ENCODE results near the gene ADGRB3. TPM values are rescaled to one million over a fixed set of nuclear protein-coding genes. Genes with fewer than 3 reads are reported as not detected.

The ADGRB3 gene
- total RNA-seq, 2 donors from 2014 or later: not detected

- H3K4me3 Mint-ChIP-seq: no peak overlapping the region
- H3K27ac Mint-ChIP-seq: no peak overlapping the region
Measured at GRCh38 chr6:68724060-68724459, 89.0 kb downstream of the ADGRB3 start.

GRCh38 chr6:68726337-68726736 is 91.3 kb downstream of the ADGRB3 start:
- Mint-ChIP-seq H3K27me3 (no peaks in the 10 kb centered on the region), H3K27ac (no peak overlapping the region), H3K4me1 (no peaks in the 10 kb centered on the region), H3K4me3 (no peak overlapping the region), H3K36me3 (ENCODE audit: low read depth) (no peaks in the 10 kb centered on the region)
- DNase-seq (no peak), ATAC-seq (no peak)
- no peaks in the 10 kb centered on the region for H3K9me3 ChIP-seq (ENCODE audit: control insufficient read depth, low read length, poor library complexity, severe bottlenecking)

More at GRCh38 chr6:68724060-68724459, 89.0 kb downstream of the ADGRB3 start:
- H3K27me3 Mint-ChIP-seq: no peaks in the 10 kb centered on the region
- H3K36me3 Mint-ChIP-seq (ENCODE audit: low read depth): no peaks in the 10 kb centered on the region
- DNase-seq (no peak), ATAC-seq (no peak)
- no peaks in the 10 kb centered on the region for H3K4me1 Mint-ChIP-seq
- H3K9me3 ChIP-seq (ENCODE audit: control insufficient read depth, low read length, poor library complexity, severe bottlenecking): no peaks in the 10 kb centered on the region

- DNase-seq: no peak
- Mint-ChIP-seq H3K27me3 (no peaks in the 10 kb centered on the region), H3K4me3 (no peak overlapping the region), H3K27ac (no peak overlapping the region), H3K4me1 (no peaks in the 10 kb centered on the region), H3K36me3 (ENCODE audit: low read depth) (no peaks in the 10 kb centered on the region)
- H3K9me3 ChIP-seq (ENCODE audit: control insufficient read depth, low read length, poor library complexity, severe bottlenecking): no peaks in the 10 kb centered on the region
- ATAC-seq: no peak
Measured at GRCh38 chr6:68726992-68727391, 91.9 kb downstream of the ADGRB3 start.

- Mint-ChIP-seq H3K27ac (no peak overlapping the region), H3K4me3 (no peak overlapping the region), H3K4me1 (no peaks in the 10 kb centered on the region), H3K27me3 (no peaks in the 10 kb centered on the region), H3K36me3 (ENCODE audit: low read depth) (no peaks in the 10 kb centered on the region)
- DNase-seq (no peak), ATAC-seq (no peak)
- no peaks in the 10 kb centered on the region for H3K9me3 ChIP-seq (ENCODE audit: control insufficient read depth, low read length, poor library complexity, severe bottlenecking)
Measured at GRCh38 chr6:68727699-68728098, 92.6 kb downstream of the ADGRB3 start.

GRCh38 chr6:68728159-68728979 is 93.3 kb downstream of the ADGRB3 start:
- Mint-ChIP-seq H3K4me1 (no peaks in the 10 kb centered on the region), H3K36me3 (ENCODE audit: low read depth) (no peaks in the 10 kb centered on the region), H3K27ac (no peak overlapping the region), H3K27me3 (no peaks in the 10 kb centered on the region), H3K4me3 (no peak overlapping the region)
- DNase-seq (no peak), ATAC-seq (no peak)
- no peaks in the 10 kb centered on the region for H3K9me3 ChIP-seq (ENCODE audit: control insufficient read depth, low read length, poor library complexity, severe bottlenecking)

- Mint-ChIP-seq H3K4me1 (no peaks in the 10 kb centered on the region), H3K36me3 (ENCODE audit: low read depth) (no peaks in the 10 kb centered on the region), H3K4me3 (no peak overlapping the region), H3K27me3 (no peaks in the 10 kb centered on the region), H3K27ac (no peak overlapping the region)
- H3K9me3 ChIP-seq (ENCODE audit: control insufficient read depth, low read length, poor library complexity, severe bottlenecking): no peaks in the 10 kb centered on the region
- DNase-seq (no peak), ATAC-seq (no peak)
Measured at GRCh38 chr6:68729377-68729903, 94.4 kb downstream of the ADGRB3 start.

- ATAC-seq: no peak
- H3K27me3 Mint-ChIP-seq: no peaks in the 10 kb centered on the region
Measured at GRCh38 chr6:68730291-68731054, 95.4 kb downstream of the ADGRB3 start.

GRCh38 chr6:68732423-68732822 is 97.3 kb downstream of the ADGRB3 start:
- no peaks in the 10 kb centered on the region for H3K36me3 Mint-ChIP-seq (ENCODE audit: low read depth)
- H3K27ac Mint-ChIP-seq: no peak overlapping the region
- no peak overlapping the region for H3K4me3 Mint-ChIP-seq
- H3K9me3 ChIP-seq (ENCODE audit: control insufficient read depth, low read length, poor library complexity, severe bottlenecking): no peaks in the 10 kb centered on the region
- DNase-seq: no peak
- no peak for ATAC-seq
- no peaks in the 10 kb centered on the region for H3K4me1 Mint-ChIP-seq
- H3K27me3 Mint-ChIP-seq: no peaks in the 10 kb centered on the region

More at GRCh38 chr6:68730291-68731054, 95.4 kb downstream of the ADGRB3 start:
- Mint-ChIP-seq H3K4me1 (no peaks in the 10 kb centered on the region), H3K27ac (no peak overlapping the region), H3K4me3 (no peak overlapping the region), H3K36me3 (ENCODE audit: low read depth) (no peaks in the 10 kb centered on the region)
- H3K9me3 ChIP-seq (ENCODE audit: control insufficient read depth, low read length, poor library complexity, severe bottlenecking): no peaks in the 10 kb centered on the region
- DNase-seq: no peak

GRCh38 chr6:68735866-68736265 is 100.8 kb downstream of the ADGRB3 start:
- no peaks in the 10 kb centered on the region for H3K36me3 Mint-ChIP-seq (ENCODE audit: low read depth)
- H3K27ac Mint-ChIP-seq: no peak overlapping the region

GRCh38 chr6:68737061-68737460 is 102.0 kb downstream of the ADGRB3 start:
- H3K27ac Mint-ChIP-seq: no peak overlapping the region
- DNase-seq (no peak), ATAC-seq (no peak)
- H3K27me3 Mint-ChIP-seq: no peaks in the 10 kb centered on the region
- no peaks in the 10 kb centered on the region for H3K36me3 Mint-ChIP-seq (ENCODE audit: low read depth)
- H3K9me3 ChIP-seq (ENCODE audit: control insufficient read depth, low read length, poor library complexity, severe bottlenecking): no peaks in the 10 kb centered on the region
- peaks cover 2% of the 10 kb centered on the region for H3K4me1 Mint-ChIP-seq
- no peak overlapping the region for H3K4me3 Mint-ChIP-seq

More at GRCh38 chr6:68735866-68736265, 100.8 kb downstream of the ADGRB3 start:
- DNase-seq (no peak), ATAC-seq (no peak)
- Mint-ChIP-seq H3K27me3 (no peaks in the 10 kb centered on the region), H3K4me3 (no peak overlapping the region), H3K4me1 (peaks cover 2% of the 10 kb centered on the region)
- no peaks in the 10 kb centered on the region for H3K9me3 ChIP-seq (ENCODE audit: control insufficient read depth, low read length, poor library complexity, severe bottlenecking)

- no peaks in the 10 kb centered on the region for H3K9me3 ChIP-seq (ENCODE audit: control insufficient read depth, low read length, poor library complexity, severe bottlenecking)
- Mint-ChIP-seq H3K36me3 (ENCODE audit: low read depth) (no peaks in the 10 kb centered on the region), H3K27me3 (no peaks in the 10 kb centered on the region), H3K27ac (no peak overlapping the region), H3K4me3 (no peak overlapping the region), H3K4me1 (peaks cover 3% of the 10 kb centered on the region)
- DNase-seq (no peak), ATAC-seq (no peak)
Measured at GRCh38 chr6:68738039-68738438, 103.0 kb downstream of the ADGRB3 start.

- Mint-ChIP-seq H3K27me3 (no peaks in the 10 kb centered on the region), H3K4me3 (no peak overlapping the region), H3K4me1 (peaks cover 5% of the 10 kb centered on the region), H3K36me3 (ENCODE audit: low read depth) (no peaks in the 10 kb centered on the region), H3K27ac (no peak overlapping the region)
- ATAC-seq: no peak
- no peak for DNase-seq
- H3K9me3 ChIP-seq (ENCODE audit: control insufficient read depth, low read length, poor library complexity, severe bottlenecking): no peaks in the 10 kb centered on the region
Measured at GRCh38 chr6:68740828-68741500, 105.9 kb downstream of the ADGRB3 start.
